ENCODE measurements around the gene RAB11B. TPM values are rescaled to one million over a fixed set of nuclear protein-coding genes. Genes with fewer than 3 reads are reported as not detected.

The RAB11B gene
- total and polyA plus RNA-seq, 9 of the 15 experiments (the other 6 are each of a cell fraction or from before 2014, with no cell fraction given): 0.74 to 71.0 (median 13.8) TPM

DNA sequence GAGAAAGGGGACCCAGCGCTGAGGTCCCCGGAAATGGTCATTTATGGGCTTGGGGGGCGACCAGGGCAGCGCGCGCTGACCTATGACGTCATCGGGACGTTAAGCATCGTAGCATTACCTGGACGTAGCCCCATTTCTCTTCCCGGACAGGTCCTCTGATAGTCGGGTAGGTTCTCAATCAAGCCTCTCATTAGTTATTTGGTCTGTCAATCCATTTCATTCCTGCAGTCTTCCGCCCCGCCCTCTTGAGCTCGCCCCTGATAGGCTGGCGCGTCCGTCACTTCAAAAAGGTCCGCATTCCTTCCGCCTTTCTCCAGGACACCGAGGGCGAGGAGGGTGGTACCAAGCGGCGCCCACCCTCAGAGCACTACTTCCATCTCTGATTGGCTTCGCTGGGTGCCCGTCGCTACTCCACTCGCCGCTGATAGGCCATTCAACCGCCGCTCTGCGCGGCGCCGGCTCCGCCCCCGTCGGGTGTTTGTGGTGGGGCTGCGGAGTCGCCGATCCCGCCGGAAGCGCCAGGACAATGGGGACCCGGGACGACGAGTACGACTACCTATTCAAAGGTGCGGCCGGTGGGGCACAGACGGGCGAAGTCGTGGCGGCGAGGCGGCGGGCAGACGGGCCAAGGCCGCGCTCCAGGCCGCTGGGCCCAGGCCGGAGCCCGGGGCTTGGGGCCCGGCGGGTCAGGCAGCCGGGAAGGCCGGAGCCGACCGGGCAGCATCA, at the start of gene RAB11B (continued):
- TF ChIP-seq ZFP30 (CRISPR knock-in tag; IDR thresholded peaks at IDR 0.05; ENCODE audit: borderline replicate concordance) (no peak), RFX5 (IDR thresholded peaks at IDR 0.05; ENCODE audit: low read depth, low read length) (peak; percentile 73; the same call in 1 of the 2 replicates), CREM (IDR thresholded peaks at IDR 0.05; ENCODE audit: low read depth) (peak; percentile 99), KDM4B (IDR thresholded peaks at IDR 0.05; ENCODE audit: borderline replicate concordance in 2 of 2, low read depth in 1 of 2) (peak in 1 of 2 experiments; percentile 49; a peak in 1 of 4 replicates), ATF2 (CRISPR knock-in tag; IDR thresholded peaks at IDR 0.05) (peak; percentile 93; the same call in 1 of the 2 replicates), KAT8 (IDR thresholded peaks at IDR 0.05; ENCODE audit: low read depth) (no peak), HMGN3 (IDR thresholded peaks at IDR 0.05; ENCODE audit: borderline replicate concordance, extremely low read depth, insufficient read length, low read depth, low read length) (peak; percentile 57), MEIS2 (IDR thresholded peaks at IDR 0.05; ENCODE audit: partially characterized antibody) (peak; percentile 99), SRSF9 (IDR thresholded peaks at IDR 0.05; ENCODE audit: borderline replicate concordance, low read depth, low read length) (no peak), E2F3 (CRISPR knock-in tag; IDR thresholded peaks at IDR 0.05) (0 out of 2 replicates have a peak, but pooled peaks have one; percentile 24), ASH1L (IDR thresholded peaks at IDR 0.05; ENCODE audit: borderline replicate concordance, low read depth, partially characterized antibody) (peak; percentile 98), DPF2 (IDR thresholded peaks at IDR 0.05) (peak; percentile 77; the same call in 1 of the 2 replicates), TAF1 (IDR thresholded peaks at IDR 0.05; ENCODE audit: control insufficient read depth, extremely low read depth, insufficient read depth, low read length, severe bottlenecking) (peak; percentile 65), RFX7 (CRISPR knock-in tag; IDR thresholded peaks at IDR 0.05) (no peak), TBL1XR1 (IDR thresholded peaks at IDR 0.05; ENCODE audit: low read length in 2 of 2) (peak in 1 of 2 experiments; percentile 96; a peak in 2 of 4 replicates), TOE1 (IDR thresholded peaks at IDR 0.05; ENCODE audit: borderline replicate concordance) (no peak; the same call in 1 of the 2 replicates), TOE1 (CRISPR knock-in tag; IDR thresholded peaks at IDR 0.05; ENCODE audit: borderline replicate concordance, low read depth) (no peak), ZNF764 (CRISPR knock-in tag; IDR thresholded peaks at IDR 0.05; ENCODE audit: low read depth) (no peak), NONO (IDR thresholded peaks at IDR 0.05; ENCODE audit: low read depth in 2 of 2, low read length in 1 of 2) (peak in 1 of 2 experiments; percentile 89; a peak in 1 of 4 replicates)
- TF ChIP-seq, protein P1, sequence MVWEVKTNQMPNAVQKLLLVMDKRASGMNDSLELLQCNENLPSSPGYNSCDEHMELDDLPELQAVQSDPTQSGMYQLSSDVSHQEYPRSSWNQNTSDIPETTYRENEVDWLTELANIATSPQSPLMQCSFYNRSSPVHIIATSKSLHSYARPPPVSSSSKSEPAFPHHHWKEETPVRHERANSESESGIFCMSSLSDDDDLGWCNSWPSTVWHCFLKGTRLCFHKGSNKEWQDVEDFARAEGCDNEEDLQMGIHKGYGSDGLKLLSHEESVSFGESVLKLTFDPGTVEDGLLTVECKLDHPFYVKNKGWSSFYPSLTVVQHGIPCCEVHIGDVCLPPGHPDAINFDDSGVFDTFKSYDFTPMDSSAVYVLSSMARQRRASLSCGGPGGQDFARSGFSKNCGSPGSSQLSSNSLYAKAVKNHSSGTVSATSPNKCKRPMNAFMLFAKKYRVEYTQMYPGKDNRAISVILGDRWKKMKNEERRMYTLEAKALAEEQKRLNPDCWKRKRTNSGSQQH (CRISPR knock-in tag; IDR thresholded peaks at IDR 0.05): no peak
- TF ChIP-seq, protein P2, sequence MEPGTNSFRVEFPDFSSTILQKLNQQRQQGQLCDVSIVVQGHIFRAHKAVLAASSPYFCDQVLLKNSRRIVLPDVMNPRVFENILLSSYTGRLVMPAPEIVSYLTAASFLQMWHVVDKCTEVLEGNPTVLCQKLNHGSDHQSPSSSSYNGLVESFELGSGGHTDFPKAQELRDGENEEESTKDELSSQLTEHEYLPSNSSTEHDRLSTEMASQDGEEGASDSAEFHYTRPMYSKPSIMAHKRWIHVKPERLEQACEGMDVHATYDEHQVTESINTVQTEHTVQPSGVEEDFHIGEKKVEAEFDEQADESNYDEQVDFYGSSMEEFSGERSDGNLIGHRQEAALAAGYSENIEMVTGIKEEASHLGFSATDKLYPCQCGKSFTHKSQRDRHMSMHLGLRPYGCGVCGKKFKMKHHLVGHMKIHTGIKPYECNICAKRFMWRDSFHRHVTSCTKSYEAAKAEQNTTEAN (CRISPR knock-in tag; IDR thresholded peaks at IDR 0.05): no peak
- TF ChIP-seq, protein P3, sequence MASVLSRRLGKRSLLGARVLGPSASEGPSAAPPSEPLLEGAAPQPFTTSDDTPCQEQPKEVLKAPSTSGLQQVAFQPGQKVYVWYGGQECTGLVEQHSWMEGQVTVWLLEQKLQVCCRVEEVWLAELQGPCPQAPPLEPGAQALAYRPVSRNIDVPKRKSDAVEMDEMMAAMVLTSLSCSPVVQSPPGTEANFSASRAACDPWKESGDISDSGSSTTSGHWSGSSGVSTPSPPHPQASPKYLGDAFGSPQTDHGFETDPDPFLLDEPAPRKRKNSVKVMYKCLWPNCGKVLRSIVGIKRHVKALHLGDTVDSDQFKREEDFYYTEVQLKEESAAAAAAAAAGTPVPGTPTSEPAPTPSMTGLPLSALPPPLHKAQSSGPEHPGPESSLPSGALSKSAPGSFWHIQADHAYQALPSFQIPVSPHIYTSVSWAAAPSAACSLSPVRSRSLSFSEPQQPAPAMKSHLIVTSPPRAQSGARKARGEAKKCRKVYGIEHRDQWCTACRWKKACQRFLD (CRISPR knock-in tag; IDR thresholded peaks at IDR 0.05): peak; percentile 69; the same call in 1 of the 2 replicates

All from K562 (cell line).